Measurements from ENCODE around the gene ARID1B. TPM values are rescaled to one million over a fixed set of nuclear protein-coding genes. Genes with fewer than 3 reads are reported as not detected.

Gene ARID1B
- total and polyA plus RNA-seq, 9 donors: 44.2 to 72.5 (median 63.5) TPM

- 100% methylated on average over 2 of the region's 6 CpGs for WGBS (ENCODE audit: insufficient coverage)
- no peak for DNase-seq
- Histone ChIP-seq H3K27me3 (ENCODE audit: control insufficient read depth, insufficient read depth, low read length) (no peaks in the 10 kb centered on the region), H3K9me3 (replicated peaks; ENCODE audit: control insufficient read depth, low read depth, low read length) (no peaks in the 10 kb centered on the region), H3K4me3 (ENCODE audit: low read length) (no peak overlapping the region), H3K4me1 (ENCODE audit: control insufficient read depth, insufficient read depth, low read length) (peaks cover 5% of the 10 kb centered on the region), H3K27ac (ENCODE audit: low read length) (no peak overlapping the region), H3K36me3 (ENCODE audit: control insufficient read depth, insufficient read depth, low read length) (peaks cover 54% of the 10 kb centered on the region)
Measured at GRCh38 chr6:157203764-157204163, 426.6 kb downstream of the ARID1B start.

DNA sequence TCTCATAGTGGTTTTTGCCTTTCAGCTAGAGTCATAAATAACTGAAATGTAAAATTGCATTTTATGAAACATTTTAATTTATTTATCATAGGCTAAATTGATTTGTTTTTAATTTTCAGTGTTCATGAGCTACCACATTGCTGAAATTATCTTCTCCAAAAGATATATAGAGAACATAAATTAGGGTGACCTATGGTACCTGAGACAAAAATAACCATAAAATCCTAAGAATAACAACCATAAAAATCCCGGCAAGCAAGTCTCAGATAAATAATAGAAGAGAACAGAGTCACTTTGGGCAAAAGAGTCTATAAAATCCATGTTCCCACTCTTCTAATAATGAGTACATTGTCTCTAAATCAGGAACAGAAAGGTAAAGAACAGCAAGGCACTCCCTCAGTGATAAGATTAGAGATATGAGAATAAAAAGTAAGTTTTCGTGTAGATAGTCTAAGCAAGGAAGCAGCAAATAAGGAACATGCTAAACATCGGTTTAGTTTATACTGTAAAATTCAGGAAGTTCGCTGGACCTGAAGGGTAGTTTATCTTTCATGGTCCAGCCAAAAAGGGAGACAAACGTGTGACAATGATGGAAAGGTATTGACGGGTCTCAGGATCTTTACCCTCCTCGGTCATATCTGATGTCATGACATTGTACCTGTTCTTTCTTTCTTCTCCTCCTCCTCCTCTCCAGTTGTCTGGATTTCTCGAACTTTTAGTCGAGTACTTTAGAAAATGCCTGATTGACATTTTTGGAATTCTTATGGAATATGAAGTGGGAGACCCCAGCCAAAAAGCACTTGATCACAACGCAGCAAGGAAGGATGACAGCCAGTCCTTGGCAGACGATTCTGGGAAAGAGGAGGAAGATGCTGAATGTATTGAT lies 428.5 kb downstream of the ARID1B start:
- Histone ChIP-seq H3K4me1 (ENCODE audit: control insufficient read depth, insufficient read depth, low read length) (no peaks in the 10 kb centered on the region), H3K36me3 (ENCODE audit: control insufficient read depth, insufficient read depth, low read length) (peaks cover 46% of the 10 kb centered on the region), H3K27me3 (ENCODE audit: control insufficient read depth, insufficient read depth, low read length) (no peaks in the 10 kb centered on the region), H3K9me3 (replicated peaks; ENCODE audit: control insufficient read depth, low read depth, low read length) (no peaks in the 10 kb centered on the region), H3K4me3 (ENCODE audit: low read length) (no peak overlapping the region), H3K27ac (ENCODE audit: low read length) (no peak overlapping the region)
- 79% methylated on average over 3 of the region's 11 CpGs for WGBS (ENCODE audit: insufficient coverage)
- no peak for DNase-seq

- no peaks in the 10 kb centered on the region for H3K4me1 ChIP-seq (ENCODE audit: control insufficient read depth, insufficient read depth, low read length)
- DNase-seq: no peak
Measured at GRCh38 chr6:157206359-157206815, 429.2 kb downstream of the ARID1B start.

DNA sequence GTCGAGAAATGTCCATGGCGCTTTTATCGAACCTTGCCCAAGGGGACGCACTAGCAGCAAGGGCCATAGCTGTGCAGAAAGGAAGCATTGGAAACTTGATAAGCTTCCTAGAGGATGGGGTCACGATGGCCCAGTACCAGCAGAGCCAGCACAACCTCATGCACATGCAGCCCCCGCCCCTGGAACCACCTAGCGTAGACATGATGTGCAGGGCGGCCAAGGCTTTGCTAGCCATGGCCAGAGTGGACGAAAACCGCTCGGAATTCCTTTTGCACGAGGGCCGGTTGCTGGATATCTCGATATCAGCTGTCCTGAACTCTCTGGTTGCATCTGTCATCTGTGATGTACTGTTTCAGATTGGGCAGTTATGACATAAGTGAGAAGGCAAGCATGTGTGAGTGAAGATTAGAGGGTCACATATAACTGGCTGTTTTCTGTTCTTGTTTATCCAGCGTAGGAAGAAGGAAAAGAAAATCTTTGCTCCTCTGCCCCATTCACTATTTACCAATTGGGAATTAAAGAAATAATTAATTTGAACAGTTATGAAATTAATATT lies 430.4 kb downstream of the ARID1B start:
- no peak overlapping the region for H3K27ac ChIP-seq (ENCODE audit: low read length)
- no peak overlapping the region for H3K4me3 ChIP-seq (ENCODE audit: low read length)
- DNase-seq: no peak
- no peaks in the 10 kb centered on the region for H3K27me3 ChIP-seq (ENCODE audit: control insufficient read depth, insufficient read depth, low read length)
- H3K9me3 ChIP-seq (replicated peaks; ENCODE audit: control insufficient read depth, low read depth, low read length): no peaks in the 10 kb centered on the region
- 95% methylated on average over 14 of the region's 15 CpGs for WGBS (ENCODE audit: insufficient coverage)
- no peaks in the 10 kb centered on the region for H3K4me1 ChIP-seq (ENCODE audit: control insufficient read depth, insufficient read depth, low read length)
- H3K36me3 ChIP-seq (ENCODE audit: control insufficient read depth, insufficient read depth, low read length): peaks cover 35% of the 10 kb centered on the region

More at GRCh38 chr6:157206359-157206815, 429.2 kb downstream of the ARID1B start:
- Histone ChIP-seq H3K4me3 (ENCODE audit: low read length) (no peak overlapping the region), H3K27ac (ENCODE audit: low read length) (no peak overlapping the region), H3K9me3 (replicated peaks; ENCODE audit: control insufficient read depth, low read depth, low read length) (no peaks in the 10 kb centered on the region), H3K27me3 (ENCODE audit: control insufficient read depth, insufficient read depth, low read length) (no peaks in the 10 kb centered on the region), H3K36me3 (ENCODE audit: control insufficient read depth, insufficient read depth, low read length) (peaks cover 40% of the 10 kb centered on the region)
- WGBS (ENCODE audit: insufficient coverage): 93% methylated on average over 23 of the region's 23 CpGs

- no peaks in the 10 kb centered on the region for H3K27me3 ChIP-seq (ENCODE audit: control insufficient read depth, insufficient read depth, low read length)
- WGBS (ENCODE audit: insufficient coverage): no CpG with 5 or more reads among the region's 10 CpGs
- DNase-seq: no peak
- no peaks in the 10 kb centered on the region for H3K9me3 ChIP-seq (replicated peaks; ENCODE audit: control insufficient read depth, low read depth, low read length)
- peaks cover 6% of the 10 kb centered on the region for H3K4me1 ChIP-seq (ENCODE audit: control insufficient read depth, insufficient read depth, low read length)
- H3K4me3 ChIP-seq (ENCODE audit: low read length): no peak overlapping the region
- peaks cover 22% of the 10 kb centered on the region for H3K36me3 ChIP-seq (ENCODE audit: control insufficient read depth, insufficient read depth, low read length)
- no peak overlapping the region for H3K27ac ChIP-seq (ENCODE audit: low read length)
Measured at GRCh38 chr6:157209865-157210530, 432.8 kb downstream of the ARID1B start.

DNA sequence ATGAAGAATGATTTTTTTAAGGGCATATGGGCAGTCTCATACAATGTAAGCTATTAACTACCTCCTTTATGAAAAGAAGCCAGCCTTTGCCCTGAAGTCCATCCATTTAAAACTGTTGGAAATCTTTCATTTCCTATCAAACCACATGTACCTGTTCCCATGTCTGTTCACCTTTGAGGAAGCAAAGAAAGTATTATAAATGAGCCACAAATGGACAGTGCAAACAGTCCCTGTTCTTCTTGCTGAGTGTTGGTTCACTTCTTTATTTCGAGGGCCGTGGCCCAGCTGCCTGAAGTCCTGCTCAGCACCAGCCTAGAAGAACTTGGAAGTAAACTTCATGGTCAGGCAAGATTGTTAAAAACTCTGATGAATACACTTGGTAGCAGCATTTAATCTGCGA lies 433.8 kb downstream of the ARID1B start:
- H3K9me3 ChIP-seq (replicated peaks; ENCODE audit: control insufficient read depth, low read depth, low read length): no peaks in the 10 kb centered on the region
- H3K27ac ChIP-seq (ENCODE audit: low read length): no peak overlapping the region
- peaks cover 6% of the 10 kb centered on the region for H3K4me1 ChIP-seq (ENCODE audit: control insufficient read depth, insufficient read depth, low read length)
- no peaks in the 10 kb centered on the region for H3K27me3 ChIP-seq (ENCODE audit: control insufficient read depth, insufficient read depth, low read length)
- peaks cover 19% of the 10 kb centered on the region for H3K36me3 ChIP-seq (ENCODE audit: control insufficient read depth, insufficient read depth, low read length)
- no peak overlapping the region for H3K4me3 ChIP-seq (ENCODE audit: low read length)
- no peak for DNase-seq
- WGBS (ENCODE audit: insufficient coverage): 89% methylated on average over 3 of the region's 3 CpGs

DNA sequence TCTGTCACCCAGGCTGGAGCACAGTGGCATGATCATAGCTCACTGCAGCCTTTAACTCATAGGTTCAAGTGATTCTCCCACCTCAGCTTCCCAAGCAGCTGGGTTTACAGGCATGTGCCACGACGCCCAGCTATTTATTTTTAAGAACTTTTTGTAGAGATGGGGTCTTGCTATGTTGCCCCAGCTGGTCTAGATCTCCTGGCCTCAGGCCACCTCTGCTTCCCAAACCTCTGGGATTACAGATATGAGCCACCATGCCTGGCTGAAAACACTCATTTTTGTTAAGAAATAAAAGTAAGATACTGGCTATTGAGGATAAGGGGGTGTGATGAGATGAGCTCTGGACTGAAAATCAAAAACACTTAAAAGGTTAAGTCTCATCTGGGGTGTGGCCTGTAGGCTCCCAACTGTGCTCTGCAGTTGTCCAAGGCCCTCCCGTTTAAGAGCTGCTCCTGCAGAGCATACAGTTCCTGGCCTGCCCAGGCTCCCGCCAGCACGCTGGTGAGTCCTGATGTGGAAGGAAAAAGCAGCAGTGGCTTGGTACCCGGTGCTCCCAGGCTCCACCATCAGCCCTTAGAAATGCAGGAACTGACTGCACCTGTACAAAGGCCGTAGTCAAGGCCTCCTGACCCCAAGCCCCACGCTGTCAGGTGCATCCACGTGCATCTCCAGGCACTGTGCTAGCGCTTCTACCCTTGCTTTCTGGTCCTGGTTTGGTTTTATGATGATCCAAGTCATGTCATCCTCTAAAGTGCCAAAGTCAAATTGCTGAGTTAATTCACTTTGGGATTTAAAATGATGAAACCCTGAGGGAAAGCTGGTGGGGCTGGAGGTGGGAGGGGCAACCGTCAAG lies 434.7 kb downstream of the ARID1B start:
- Histone ChIP-seq H3K4me3 (ENCODE audit: low read length) (no peak overlapping the region), H3K9me3 (replicated peaks; ENCODE audit: control insufficient read depth, low read depth, low read length) (no peaks in the 10 kb centered on the region), H3K4me1 (ENCODE audit: control insufficient read depth, insufficient read depth, low read length) (peaks cover 6% of the 10 kb centered on the region), H3K27me3 (ENCODE audit: control insufficient read depth, insufficient read depth, low read length) (no peaks in the 10 kb centered on the region), H3K36me3 (ENCODE audit: control insufficient read depth, insufficient read depth, low read length) (peaks cover 10% of the 10 kb centered on the region), H3K27ac (ENCODE audit: low read length) (no peak overlapping the region)
- no peak for DNase-seq
- 81% methylated on average over 7 of the region's 11 CpGs for WGBS (ENCODE audit: insufficient coverage)

DNA sequence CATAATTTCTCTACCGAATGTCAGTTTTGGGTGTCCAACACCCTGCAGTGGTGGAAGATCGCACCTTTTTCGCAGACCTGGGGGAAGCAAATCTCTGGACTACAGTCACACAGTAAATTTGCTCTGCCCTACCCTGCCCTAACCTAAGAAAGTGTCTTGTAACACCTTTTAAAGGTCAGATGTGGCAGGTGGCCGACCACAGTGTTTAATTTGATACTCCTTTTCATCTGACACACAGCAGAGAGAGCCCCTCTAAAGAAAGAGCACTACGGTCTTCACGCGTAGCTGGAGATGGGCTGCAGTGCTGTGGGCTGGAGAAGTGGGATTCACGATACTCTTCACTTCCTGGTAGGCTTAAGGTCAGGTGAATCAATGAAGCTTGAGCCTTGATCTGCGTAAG lies 436.2 kb downstream of the ARID1B start:
- Histone ChIP-seq H3K27me3 (ENCODE audit: control insufficient read depth, insufficient read depth, low read length) (no peaks in the 10 kb centered on the region), H3K9me3 (replicated peaks; ENCODE audit: control insufficient read depth, low read depth, low read length) (no peaks in the 10 kb centered on the region), H3K36me3 (ENCODE audit: control insufficient read depth, insufficient read depth, low read length) (peaks cover under 1% of the 10 kb centered on the region), H3K4me1 (ENCODE audit: control insufficient read depth, insufficient read depth, low read length) (peaks cover 6% of the 10 kb centered on the region), H3K27ac (ENCODE audit: low read length) (no peak overlapping the region), H3K4me3 (ENCODE audit: low read length) (no peak overlapping the region)
- no peak for DNase-seq
- 82% methylated on average over 7 of the region's 9 CpGs for whole genome bisulfite sequencing (ENCODE audit: insufficient coverage)

DNA sequence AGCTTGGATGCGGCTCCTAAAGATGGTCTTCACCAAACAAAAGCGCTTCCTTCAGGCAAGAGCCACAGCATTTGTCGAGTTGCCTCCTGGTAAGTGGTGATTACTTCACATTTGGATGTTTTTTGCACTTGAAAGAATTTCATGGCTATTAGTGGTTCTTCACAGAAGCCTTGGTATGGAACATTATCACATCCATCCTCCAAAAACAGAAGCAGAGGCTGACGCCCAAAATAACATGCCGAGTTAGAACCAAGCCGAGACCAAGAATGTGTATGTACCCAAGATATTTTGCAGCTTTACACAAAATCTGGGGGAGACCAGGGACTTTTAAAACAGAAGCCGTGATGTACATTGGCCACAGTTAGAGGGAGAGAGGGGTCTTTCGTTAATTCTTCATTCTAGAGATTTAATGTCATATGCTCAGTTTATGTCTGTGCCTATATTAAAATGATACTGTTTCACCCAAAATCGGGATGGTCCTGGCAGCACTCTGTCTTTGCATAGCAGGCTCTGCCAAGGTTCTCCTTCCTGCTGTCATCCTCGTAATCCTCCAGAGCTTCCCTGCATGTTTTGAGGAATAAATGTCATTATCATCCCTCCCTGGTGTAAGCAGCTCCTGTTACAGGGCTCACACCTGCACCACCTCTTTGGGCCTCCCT lies 436.9 kb downstream of the ARID1B start:
- H3K27me3 ChIP-seq (ENCODE audit: control insufficient read depth, insufficient read depth, low read length): no peaks in the 10 kb centered on the region
- H3K27ac ChIP-seq (ENCODE audit: low read length): no peak overlapping the region
- peaks cover 6% of the 10 kb centered on the region for H3K4me1 ChIP-seq (ENCODE audit: control insufficient read depth, insufficient read depth, low read length)
- no peaks in the 10 kb centered on the region for H3K9me3 ChIP-seq (replicated peaks; ENCODE audit: control insufficient read depth, low read depth, low read length)
- no peak overlapping the region for H3K4me3 ChIP-seq (ENCODE audit: low read length)
- 55% methylated on average over 4 of the region's 10 CpGs for WGBS (ENCODE audit: insufficient coverage)
- no peak for DNase-seq
- no peaks in the 10 kb centered on the region for H3K36me3 ChIP-seq (ENCODE audit: control insufficient read depth, insufficient read depth, low read length)
